Measurements from ENCODE around the gene DMRT2.

Gene DMRT2

DNA sequence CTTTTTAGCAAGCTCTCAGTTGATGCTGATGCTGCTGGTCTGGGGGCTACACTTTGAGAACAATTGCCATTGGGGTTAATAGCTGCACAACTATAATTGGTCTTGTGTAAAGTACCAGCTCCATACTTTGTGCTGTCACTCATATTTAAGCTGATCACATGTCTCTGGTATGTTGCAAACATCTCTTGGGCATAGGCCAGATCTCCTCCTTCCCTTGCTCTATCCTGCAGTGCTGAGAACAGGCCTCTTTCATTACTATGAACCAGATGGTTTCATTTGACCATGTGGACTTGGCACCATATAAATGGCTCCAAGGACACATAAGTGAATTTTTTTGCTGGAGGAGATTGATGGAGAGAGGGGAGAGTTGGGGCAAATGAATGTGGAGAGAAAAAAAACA is 48.4 kb downstream of the DMRT2 start:
- no peaks in the 10 kb centered on the region for H3K36me3 Mint-ChIP-seq (ENCODE audit: low read depth)
- no peak overlapping the region for H3K27ac Mint-ChIP-seq
- peaks cover 37% of the 10 kb centered on the region for H3K27me3 Mint-ChIP-seq
- no peaks in the 10 kb centered on the region for H3K4me1 Mint-ChIP-seq (ENCODE audit: low read depth)
- no peak overlapping the region for H3K4me3 Mint-ChIP-seq
- no peaks in the 10 kb centered on the region for H3K9me3 Mint-ChIP-seq

DNA sequence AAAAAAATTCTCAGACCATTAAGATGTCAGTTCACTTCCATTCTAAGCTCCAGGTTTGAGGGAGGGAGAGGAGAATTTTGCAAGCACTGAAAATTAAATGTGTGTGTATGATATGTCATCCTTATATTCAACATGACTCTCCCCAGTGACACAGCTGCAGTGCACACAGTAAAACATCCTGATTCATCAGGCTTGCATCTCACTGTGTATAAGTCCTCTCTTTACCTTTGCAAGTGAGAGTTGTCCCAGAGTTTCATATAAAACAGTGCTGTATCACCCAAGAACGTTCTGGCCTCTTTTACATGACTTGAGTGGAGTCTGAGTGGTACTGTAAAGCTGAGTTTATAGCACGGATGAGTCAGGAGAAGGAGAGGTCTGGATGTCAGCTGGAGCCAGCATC is 50.0 kb downstream of the DMRT2 start:
- Mint-ChIP-seq H3K27me3 (peaks cover 45% of the 10 kb centered on the region), H3K27ac (no peak overlapping the region), H3K9me3 (peaks cover 7% of the 10 kb centered on the region), H3K4me1 (ENCODE audit: low read depth) (no peaks in the 10 kb centered on the region), H3K4me3 (no peak overlapping the region), H3K36me3 (ENCODE audit: low read depth) (no peaks in the 10 kb centered on the region)

DNA sequence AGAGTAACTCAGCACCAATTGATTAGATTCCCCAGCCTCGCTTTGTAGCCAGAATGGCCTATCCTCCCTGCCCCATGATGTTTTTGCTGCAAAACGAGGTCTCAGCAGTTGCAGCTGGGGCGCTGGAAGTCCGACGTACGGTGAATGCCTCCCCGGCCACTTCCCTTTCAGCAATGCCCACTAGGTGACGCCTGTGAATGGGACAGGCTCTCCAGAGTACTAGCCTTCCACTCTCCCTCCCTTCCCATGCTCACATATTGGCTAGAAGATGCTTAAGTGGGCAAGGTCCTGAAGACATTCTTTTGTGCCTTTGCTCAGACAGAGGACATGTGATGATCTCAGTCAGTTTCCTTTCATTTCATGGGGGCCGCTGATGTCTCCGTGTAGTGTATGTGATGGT is 50.8 kb downstream of the DMRT2 start:
- H3K36me3 Mint-ChIP-seq (ENCODE audit: low read depth): no peaks in the 10 kb centered on the region
- peaks cover 7% of the 10 kb centered on the region for H3K9me3 Mint-ChIP-seq
- H3K4me1 Mint-ChIP-seq (ENCODE audit: low read depth): no peaks in the 10 kb centered on the region
- no peak overlapping the region for H3K4me3 Mint-ChIP-seq
- H3K27ac Mint-ChIP-seq: no peak overlapping the region
- H3K27me3 Mint-ChIP-seq: peaks cover 45% of the 10 kb centered on the region

DNA sequence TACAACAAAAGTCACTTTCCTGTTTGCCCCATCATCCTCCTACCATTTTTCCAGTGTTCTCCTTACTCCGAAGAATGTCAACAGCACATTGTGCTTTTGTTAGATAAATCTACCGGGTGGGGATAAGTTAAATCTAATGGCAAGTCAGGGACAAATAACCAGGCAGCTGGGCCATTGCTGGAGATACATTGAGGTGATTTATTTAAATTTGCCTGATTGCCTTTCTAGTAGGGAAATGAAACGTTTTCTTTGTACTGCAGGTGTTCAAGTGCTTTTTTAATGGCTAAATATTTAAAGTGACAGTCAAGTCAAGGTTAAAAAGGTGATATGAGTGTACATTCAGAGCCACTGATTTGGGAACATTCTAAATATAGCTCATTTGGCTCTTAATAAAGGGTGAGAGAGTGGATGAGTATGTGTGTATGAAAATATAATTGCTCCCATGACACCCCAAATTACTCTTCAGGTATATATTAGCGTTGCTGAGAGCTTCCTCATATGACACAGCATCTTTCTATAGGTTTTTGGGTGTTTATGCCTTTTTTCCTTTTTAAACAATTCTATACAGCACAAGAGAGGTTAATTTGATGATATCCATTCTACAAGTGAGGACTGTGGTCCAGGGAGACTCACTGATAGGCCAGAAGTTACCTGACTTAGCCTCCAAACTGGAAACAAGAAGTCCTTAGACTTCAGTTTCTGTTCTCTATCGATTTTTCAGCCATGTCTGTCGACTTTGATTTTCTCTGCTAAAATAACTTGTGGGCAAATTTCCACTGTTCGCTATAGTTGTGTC is 51.9 kb downstream of the DMRT2 start:
- H3K4me1 Mint-ChIP-seq (ENCODE audit: low read depth): no peaks in the 10 kb centered on the region
- no peak overlapping the region for H3K27ac Mint-ChIP-seq
- no peak overlapping the region for H3K4me3 Mint-ChIP-seq
- peaks cover 40% of the 10 kb centered on the region for H3K27me3 Mint-ChIP-seq
- H3K9me3 Mint-ChIP-seq: peaks cover 7% of the 10 kb centered on the region
- no peaks in the 10 kb centered on the region for H3K36me3 Mint-ChIP-seq (ENCODE audit: low read depth)

DNA sequence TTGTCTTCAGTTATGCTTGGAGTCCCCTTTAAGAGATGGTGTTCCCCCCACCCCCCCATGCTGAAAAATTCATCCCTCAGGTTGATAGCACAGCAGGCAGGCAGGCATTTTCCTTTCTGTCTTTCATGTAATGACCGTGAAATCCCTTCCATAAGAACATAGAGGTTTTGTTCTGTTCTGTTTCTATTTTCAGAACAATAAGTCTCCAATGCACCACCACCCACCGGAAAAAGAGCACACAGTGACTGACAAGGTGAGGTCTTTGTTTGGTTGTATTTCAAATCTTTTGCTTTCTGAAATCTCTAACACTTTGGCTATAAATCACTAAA is 52.4 kb downstream of the DMRT2 start:
- peaks cover 38% of the 10 kb centered on the region for H3K27me3 Mint-ChIP-seq
- no peak overlapping the region for H3K27ac Mint-ChIP-seq
- no peaks in the 10 kb centered on the region for H3K36me3 Mint-ChIP-seq (ENCODE audit: low read depth)
- H3K9me3 Mint-ChIP-seq: peaks cover 10% of the 10 kb centered on the region
- no peaks in the 10 kb centered on the region for H3K4me1 Mint-ChIP-seq (ENCODE audit: low read depth)
- H3K4me3 Mint-ChIP-seq: no peak overlapping the region

Measured in stimulated activated naive CD8-positive, alpha-beta T cell treated with anti-CD3 and anti-CD28 coated beads, Interleukin-15, Interleukin-2, amounts not matched to agents 100 ng/mL and 50 ng/mL, for 24 hours (primary cell).